Erythroblast (primary cell): ENCODE data around the gene PRR5.

Experiments
- GATA1 ChIP-seq: IDR thresholded peaks from 2 replicates; pipeline ENCODE4 v1.6.1; 2011; ENCODE audit warnings: low read depth, mild to moderate bottlenecking, control low read depth, low read length, moderate library complexity
- POLR2A ChIP-seq: IDR thresholded peaks from 2 replicates; pipeline ENCODE4 v1.6.1; 2011; ENCODE audit warnings: mild to moderate bottlenecking, low read length

DNA sequence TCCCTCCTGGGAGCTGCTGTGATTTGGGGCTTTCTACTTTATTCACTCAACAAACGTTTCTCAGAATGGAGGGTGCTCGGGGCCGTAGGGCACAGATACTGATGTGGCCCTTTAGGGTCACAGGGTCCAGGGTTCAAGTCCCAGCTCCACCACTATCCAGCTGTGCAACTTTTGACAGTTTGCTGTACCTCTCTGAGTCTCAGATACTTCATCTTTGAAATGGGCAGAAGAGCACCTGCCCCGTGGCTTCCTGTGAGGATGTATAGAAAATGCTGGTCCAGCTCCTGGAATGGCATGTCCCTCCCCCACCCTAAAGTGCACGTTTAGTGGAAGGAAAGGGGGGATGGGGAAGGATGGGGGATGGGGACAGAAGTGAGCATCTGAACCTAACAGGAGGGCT is 21.9 kb upstream of the PRR5 start:
- TF ChIP-seq POLR2A (no peak), GATA1 (no peak)
